Muscle layer of colon (tissue), 2 donors: ENCODE data around the gene POMC.
"Not testable (repeated sequence)": the region's sequence is repeated elsewhere in the genome, so short reads cannot be mapped to it uniquely, and the experiment has no call there.

Experiments
- H3K27ac ChIP-seq: one replicate; pipeline ENCODE4 v1.7.0; 2013; ENCODE audit warnings: low read depth, mild to moderate bottlenecking, low read length, moderate library complexity
- H3K27me3 ChIP-seq, 2 donors: one replicate each; pipeline ENCODE4 v1.7.0; 2013; ENCODE audit warnings: low read length in 2 of 2, mild to moderate bottlenecking in 2 of 2; ENCODE audit not compliant: insufficient read depth in 2 of 2, control insufficient read depth in 1 of 2
- H3K36me3 ChIP-seq: one replicate; pipeline ENCODE4 v1.7.0; 2013; ENCODE audit warnings: mild to moderate bottlenecking, low read length; ENCODE audit not compliant: insufficient read depth
- H3K4me1 ChIP-seq: one replicate; pipeline ENCODE4 v1.7.0; 2013; ENCODE audit warnings: mild to moderate bottlenecking, low read length; ENCODE audit not compliant: insufficient read depth
- H3K4me3 ChIP-seq, 2 donors: one replicate each; pipeline ENCODE4 v1.7.0; 2013; ENCODE audit warnings: low read length in 2 of 2, low read depth in 1 of 2, mild to moderate bottlenecking in 1 of 2, moderate library complexity in 1 of 2
- H3K9ac ChIP-seq: one replicate; pipeline ENCODE4 v1.7.0; 2013; ENCODE audit warnings: low read length
- H3K9me3 ChIP-seq: one replicate; pipeline ENCODE4 v1.7.0; 2013; ENCODE audit warnings: mild to moderate bottlenecking, low read length
- donor health status: abdominal sarcoma.
- donor health status: Adenocarcinoma of cecum.

POMC gene

GRCh38 chr2:25158096-25158852, 10.1 kb downstream of the POMC start:
- Histone ChIP-seq H3K27me3 (peaks cover 2 to 7% of the 10 kb centered on the region in 2 donors), H3K4me1 (no peaks in the 10 kb centered on the region), H3K27ac (no peak overlapping the region), H3K4me3 (no peak overlapping the region), H3K9ac (no peak overlapping the region), H3K9me3 (no peaks in the 10 kb centered on the region), H3K36me3 (no peaks in the 10 kb centered on the region)

DNA sequence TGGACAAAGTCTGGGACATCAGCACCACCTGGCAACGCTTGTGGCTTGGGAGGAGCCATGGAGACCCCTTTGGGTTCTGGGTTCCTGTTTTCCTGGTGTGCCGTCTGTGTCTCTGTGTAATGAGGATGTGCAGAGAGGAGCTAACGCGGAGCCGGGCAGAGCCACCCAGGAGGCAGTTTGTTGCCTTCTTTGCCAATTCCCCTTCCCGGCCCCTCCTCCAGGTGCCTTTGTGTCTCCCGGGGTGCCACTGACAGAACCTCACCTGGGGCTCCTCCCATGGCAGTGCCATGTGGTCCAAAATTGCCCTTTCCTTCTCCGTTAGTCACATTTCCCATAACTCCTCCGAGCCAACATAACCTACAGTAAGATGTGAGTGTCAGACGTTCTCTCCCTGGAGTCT, 13.0 kb downstream of the POMC start:
- no peak overlapping the region for H3K27ac ChIP-seq
- H3K9ac ChIP-seq, result no peak overlapping the region
- H3K9me3 ChIP-seq, result no peaks in the 10 kb centered on the region
- no peak overlapping the region for H3K4me3 ChIP-seq
- no peaks in the 10 kb centered on the region for H3K27me3 ChIP-seq
- H3K4me1 ChIP-seq, result no peaks in the 10 kb centered on the region
- no peaks in the 10 kb centered on the region for H3K36me3 ChIP-seq

DNA sequence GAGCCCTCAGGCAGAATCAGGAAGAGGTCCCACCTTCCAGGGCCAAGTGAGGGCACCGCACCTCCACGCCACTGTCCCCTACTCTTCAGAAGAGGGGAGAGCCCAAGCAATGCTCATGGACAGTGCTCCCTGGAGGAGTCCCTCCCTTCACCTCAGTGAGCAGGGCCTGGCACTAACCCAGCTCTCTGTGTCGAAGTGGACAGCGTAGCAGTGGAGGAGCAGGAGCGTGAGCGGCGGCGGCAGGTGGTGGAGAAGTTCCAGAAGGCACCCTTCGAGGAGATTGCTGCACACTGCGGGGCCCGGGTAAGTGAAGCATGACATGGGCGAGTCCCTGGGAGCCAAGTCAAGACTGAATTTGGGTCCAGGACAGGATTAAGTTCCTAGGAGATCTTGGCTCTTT, 16.7 kb downstream of the POMC start:
- Histone ChIP-seq H3K9ac (no peak overlapping the region), H3K9me3 (no peaks in the 10 kb centered on the region), H3K27me3 (no peaks in the 10 kb centered on the region), H3K4me1 (no peaks in the 10 kb centered on the region), H3K4me3 (no peak overlapping the region), H3K36me3 (no peaks in the 10 kb centered on the region), H3K27ac (no peak overlapping the region)

DNA sequence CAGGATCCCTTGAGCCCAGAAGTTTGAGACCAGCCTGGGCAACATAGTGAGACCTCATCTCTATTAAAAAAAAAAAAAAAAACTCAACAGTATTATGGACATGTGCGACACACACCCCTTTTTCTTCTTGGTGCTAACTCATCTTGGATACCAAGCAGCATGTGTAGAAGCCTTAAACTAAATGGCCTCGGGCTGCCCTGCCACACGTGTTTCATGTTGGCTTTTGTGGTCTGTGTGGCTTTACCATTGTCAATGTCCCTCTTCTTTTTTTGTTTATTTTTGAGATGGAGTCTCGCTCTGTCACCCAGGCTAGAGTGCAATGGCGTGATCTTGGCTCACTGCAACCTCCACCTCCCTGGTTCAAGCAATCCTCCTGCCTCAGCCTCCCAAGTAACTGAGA, 17.4 kb downstream of the POMC start:
- H3K9ac ChIP-seq, H3K4me3 ChIP-seq, H3K4me1 ChIP-seq, H3K9me3 ChIP-seq, H3K36me3 ChIP-seq, H3K27me3 ChIP-seq, H3K27ac ChIP-seq: not testable (repeated sequence)

DNA sequence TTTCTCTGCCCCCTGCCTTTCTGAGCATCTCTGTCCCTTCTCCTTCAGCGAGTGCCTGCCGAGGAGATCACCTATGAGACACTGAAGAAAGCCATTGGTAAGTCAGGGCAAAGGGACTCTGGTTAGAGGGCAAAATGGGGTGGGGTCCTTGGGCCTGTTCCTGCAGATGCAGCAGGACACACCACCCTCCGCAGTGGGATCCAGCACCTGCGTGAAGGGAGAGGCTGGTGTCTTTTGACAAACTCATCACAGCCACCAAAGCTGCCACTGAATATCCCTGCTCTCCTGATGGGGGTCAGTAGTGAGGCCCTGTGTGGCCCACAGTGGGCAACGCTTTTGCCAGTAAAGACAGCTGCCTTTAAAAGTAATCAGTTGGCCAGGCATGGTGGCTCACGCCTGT, 18.7 kb downstream of the POMC start:
- no peak overlapping the region for H3K4me3 ChIP-seq
- H3K27me3 ChIP-seq, result no peaks in the 10 kb centered on the region
- H3K4me1 ChIP-seq, result no peaks in the 10 kb centered on the region
- H3K27ac ChIP-seq, result no peak overlapping the region
- H3K36me3 ChIP-seq, result no peaks in the 10 kb centered on the region
- no peaks in the 10 kb centered on the region for H3K9me3 ChIP-seq
- no peak overlapping the region for H3K9ac ChIP-seq

- Histone ChIP-seq H3K9me3 (no peaks in the 10 kb centered on the region), H3K9ac (no peak overlapping the region), H3K36me3 (no peaks in the 10 kb centered on the region), H3K27ac (no peak overlapping the region), H3K27me3 (no peaks in the 10 kb centered on the region), H3K4me3 (no peak overlapping the region), H3K4me1 (no peaks in the 10 kb centered on the region)
Measured at GRCh38 chr2:25146896-25147295, 21.5 kb downstream of the POMC start.

DNA sequence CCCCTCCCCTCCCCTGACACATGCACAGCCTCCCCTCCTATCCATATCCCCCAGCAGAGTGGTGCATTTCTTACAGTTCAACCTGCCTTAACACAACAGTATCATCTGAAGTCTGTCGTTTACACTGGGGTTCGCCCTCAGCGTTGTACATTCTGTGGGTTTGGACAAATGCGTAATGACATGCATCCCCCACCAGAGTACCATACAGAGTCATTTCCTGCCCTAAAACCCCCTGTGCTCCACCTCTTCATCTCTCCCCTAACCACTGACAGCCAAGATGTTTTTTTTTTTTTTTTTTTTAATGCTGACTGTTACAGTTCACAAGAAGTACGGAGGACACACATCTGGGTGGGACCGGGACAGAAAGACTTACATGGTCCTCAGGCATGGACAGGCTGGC, 22.6 kb downstream of the POMC start:
- Histone ChIP-seq H3K9me3 (no peaks in the 10 kb centered on the region), H3K9ac (no peak overlapping the region), H3K27ac (no peak overlapping the region), H3K4me3 (no peak overlapping the region), H3K27me3 (no peaks in the 10 kb centered on the region), H3K4me1 (no peaks in the 10 kb centered on the region), H3K36me3 (no peaks in the 10 kb centered on the region)

- Histone ChIP-seq H3K36me3 (no peaks in the 10 kb centered on the region), H3K27me3 (no peaks in the 10 kb centered on the region), H3K4me1 (no peaks in the 10 kb centered on the region)
Measured at GRCh38 chr2:25141120-25141519, 27.3 kb downstream of the POMC start.

GRCh38 chr2:25140535-25140934, 27.8 kb downstream of the POMC start:
- not testable (repeated sequence) for H3K4me3 ChIP-seq, H3K4me1 ChIP-seq, H3K36me3 ChIP-seq, H3K9me3 ChIP-seq, H3K27ac ChIP-seq, H3K9ac ChIP-seq, H3K27me3 ChIP-seq

More at GRCh38 chr2:25141120-25141519, 27.3 kb downstream of the POMC start:
- Histone ChIP-seq H3K4me3 (no peak overlapping the region), H3K9me3 (no peaks in the 10 kb centered on the region), H3K9ac (no peak overlapping the region), H3K27ac (no peak overlapping the region)

- Histone ChIP-seq H3K9ac (no peak overlapping the region), H3K27me3 (peaks cover 0 to 6% of the 10 kb centered on the region in 2 donors), H3K36me3 (no peaks in the 10 kb centered on the region), H3K9me3 (no peaks in the 10 kb centered on the region), H3K27ac (no peak overlapping the region), H3K4me3 (no peak overlapping the region), H3K4me1 (no peaks in the 10 kb centered on the region)
Measured at GRCh38 chr2:25132693-25133092, 35.7 kb downstream of the POMC start.

DNA sequence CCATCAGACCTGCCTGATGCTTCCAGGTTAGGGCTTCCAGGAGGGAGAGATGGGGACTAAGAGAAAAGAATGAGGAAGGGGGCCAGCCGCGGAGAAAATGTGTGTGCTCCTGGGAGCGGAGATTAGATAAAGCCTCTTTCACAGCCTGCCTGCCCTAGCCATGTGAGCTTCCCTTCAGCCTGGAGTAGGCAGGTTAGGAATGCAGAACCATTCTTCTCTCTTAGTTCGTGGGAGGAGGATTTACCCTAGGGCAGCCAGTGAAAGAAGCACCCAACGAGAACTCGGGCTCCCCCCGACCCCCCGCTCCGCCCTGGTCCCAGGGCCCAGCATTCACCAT, 36.1 kb downstream of the POMC start:
- H3K27ac ChIP-seq, result no peak overlapping the region
- H3K9me3 ChIP-seq, result no peaks in the 10 kb centered on the region
- H3K9ac ChIP-seq, result no peak overlapping the region
- H3K4me3 ChIP-seq, result no peak overlapping the region
- H3K4me1 ChIP-seq, result no peaks in the 10 kb centered on the region
- H3K36me3 ChIP-seq, result no peaks in the 10 kb centered on the region
- peaks cover 0 to 6% of the 10 kb centered on the region in 2 donors for H3K27me3 ChIP-seq

DNA sequence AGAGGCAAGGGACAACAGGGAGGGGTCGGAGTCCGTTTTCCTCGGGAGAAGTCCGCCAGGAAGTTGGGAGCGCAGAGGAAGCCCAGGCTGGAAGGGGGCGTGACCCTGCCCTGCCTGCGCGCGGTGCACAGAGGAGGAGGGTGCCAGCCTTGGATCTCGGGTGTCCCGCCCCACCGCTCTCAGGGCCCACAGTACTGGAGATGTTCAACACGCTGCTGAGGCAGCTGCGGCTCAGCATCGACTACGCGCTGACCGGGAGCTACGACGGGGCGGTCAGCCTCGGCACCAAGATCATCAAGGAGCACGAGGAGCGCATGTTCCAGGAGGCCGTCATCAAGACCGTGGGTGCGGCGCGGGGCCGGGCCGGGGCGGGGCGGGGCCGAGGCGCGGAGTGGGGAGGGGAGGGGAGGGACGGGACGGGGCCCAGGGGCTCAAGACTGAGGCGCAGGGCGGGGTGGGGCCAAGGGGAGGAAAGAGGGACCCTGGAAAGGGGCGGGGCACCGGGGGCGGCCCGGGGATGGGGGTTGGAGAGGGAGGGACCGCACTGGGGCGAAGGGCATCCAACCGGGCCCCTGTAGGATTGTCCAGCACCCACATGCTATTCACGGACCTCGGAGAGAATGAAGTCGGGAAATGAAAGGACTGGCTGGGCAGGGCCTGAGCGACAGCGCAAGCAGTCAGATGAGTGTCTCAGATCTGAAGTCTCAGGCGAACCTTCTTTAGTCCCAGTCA, 36.6 kb downstream of the POMC start:
- H3K4me1 ChIP-seq, result no peaks in the 10 kb centered on the region
- no peak overlapping the region for H3K9ac ChIP-seq
- no peak overlapping the region for H3K4me3 ChIP-seq
- no peak overlapping the region for H3K27ac ChIP-seq
- peaks cover 0 to 6% of the 10 kb centered on the region in 2 donors for H3K27me3 ChIP-seq
- H3K36me3 ChIP-seq, result no peaks in the 10 kb centered on the region
- no peaks in the 10 kb centered on the region for H3K9me3 ChIP-seq
